ENCODE results near the gene FLVCR1.

DNA sequence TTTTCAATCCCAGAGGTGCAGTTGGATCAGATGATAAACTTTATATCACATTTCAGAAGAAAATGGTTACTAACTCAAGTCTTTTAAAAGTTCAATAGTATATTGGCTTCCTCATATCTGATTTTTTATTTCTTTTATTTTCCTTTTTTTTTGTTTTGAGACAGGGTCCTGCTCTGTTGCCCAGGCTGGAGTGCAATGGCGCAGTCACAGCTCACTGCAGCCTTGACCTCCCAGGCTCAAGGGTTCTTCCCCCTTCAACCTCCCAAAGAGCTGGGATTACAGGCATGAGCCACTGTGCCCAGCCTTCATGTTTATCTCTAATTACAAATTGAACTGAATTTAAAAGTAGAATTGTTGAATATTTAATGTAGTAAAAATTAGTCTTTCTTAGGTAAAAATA, 13.9 kb downstream of the FLVCR1 start:
- TF ChIP-seq, protein P1, sequence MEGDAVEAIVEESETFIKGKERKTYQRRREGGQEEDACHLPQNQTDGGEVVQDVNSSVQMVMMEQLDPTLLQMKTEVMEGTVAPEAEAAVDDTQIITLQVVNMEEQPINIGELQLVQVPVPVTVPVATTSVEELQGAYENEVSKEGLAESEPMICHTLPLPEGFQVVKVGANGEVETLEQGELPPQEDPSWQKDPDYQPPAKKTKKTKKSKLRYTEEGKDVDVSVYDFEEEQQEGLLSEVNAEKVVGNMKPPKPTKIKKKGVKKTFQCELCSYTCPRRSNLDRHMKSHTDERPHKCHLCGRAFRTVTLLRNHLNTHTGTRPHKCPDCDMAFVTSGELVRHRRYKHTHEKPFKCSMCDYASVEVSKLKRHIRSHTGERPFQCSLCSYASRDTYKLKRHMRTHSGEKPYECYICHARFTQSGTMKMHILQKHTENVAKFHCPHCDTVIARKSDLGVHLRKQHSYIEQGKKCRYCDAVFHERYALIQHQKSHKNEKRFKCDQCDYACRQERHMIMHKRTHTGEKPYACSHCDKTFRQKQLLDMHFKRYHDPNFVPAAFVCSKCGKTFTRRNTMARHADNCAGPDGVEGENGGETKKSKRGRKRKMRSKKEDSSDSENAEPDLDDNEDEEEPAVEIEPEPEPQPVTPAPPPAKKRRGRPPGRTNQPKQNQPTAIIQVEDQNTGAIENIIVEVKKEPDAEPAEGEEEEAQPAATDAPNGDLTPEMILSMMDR (IDR thresholded peaks at IDR 0.05): no peak
- TF ChIP-seq EP300 (IDR thresholded peaks at IDR 0.05): no peak

All from ovary (tissue), 3 donors.